Inferior parietal cortex (tissue), 1 donor: ENCODE results near the gene SLAMF9.

ENCODE experiments used
- DNase-seq: peaks from one replicate; pipeline ENCODE4 v3.0.0-alpha.2; 2016; ENCODE audit errors: extremely low spot score

SLAMF9 gene

GRCh38 chr1:159932296-159933285 is 21.4 kb downstream of the SLAMF9 start:
- DNase-seq = no peak

GRCh38 chr1:159931795-159932173 is 22.3 kb downstream of the SLAMF9 start:
- DNase-seq = no peak

GRCh38 chr1:159931101-159931794 is 22.8 kb downstream of the SLAMF9 start:
- no peak for DNase-seq

GRCh38 chr1:159930634-159931033 is 23.4 kb downstream of the SLAMF9 start:
- DNase-seq = no peak

GRCh38 chr1:159930216-159930615 is 23.8 kb downstream of the SLAMF9 start:
- no peak for DNase-seq

GRCh38 chr1:159929155-159930051 is 24.6 kb downstream of the SLAMF9 start:
- DNase-seq = no peak

GRCh38 chr1:159928491-159929050 is 25.5 kb downstream of the SLAMF9 start:
- DNase-seq = no peak

- no peak for DNase-seq
Measured at GRCh38 chr1:159927849-159928431, 26.1 kb downstream of the SLAMF9 start.

- DNase-seq = no peak
Measured at GRCh38 chr1:159927211-159927848, 26.7 kb downstream of the SLAMF9 start.

- DNase-seq = no peak
Measured at GRCh38 chr1:159925719-159926078, 28.3 kb downstream of the SLAMF9 start.

- peak; percentile 53 for DNase-seq
Measured at GRCh38 chr1:159924791-159925718, 29.0 kb downstream of the SLAMF9 start, which contains the start of gene TAGLN2. Gene TAGLN2 (minus strand): TSS chr1:159925507. CDS start chr1:159920509, 4,998 bp downstream.

GRCh38 chr1:159924025-159924790 is 29.8 kb downstream of the SLAMF9 start:
- no peak for DNase-seq

- DNase-seq = no peak
Measured at GRCh38 chr1:159923203-159924024, 30.6 kb downstream of the SLAMF9 start.

- no peak for DNase-seq
Measured at GRCh38 chr1:159922511-159923202, 31.4 kb downstream of the SLAMF9 start.

GRCh38 chr1:159921700-159922504 is 32.1 kb downstream of the SLAMF9 start:
- DNase-seq = no peak

- no peak for DNase-seq
Measured at GRCh38 chr1:159921251-159921650, 32.8 kb downstream of the SLAMF9 start.
